Activated naive CD8-positive, alpha-beta T cell treated with anti-CD3 and anti-CD28 coated beads, Interleukin-2, amount 50 U/mL, for 16 hours (primary cell): ENCODE data around the gene NEUROD2.
"Not testable (repeated sequence)": the region's sequence is repeated elsewhere in the genome, so short reads cannot be mapped to it uniquely, and the experiment has no call there.

Source experiments
- DNase-seq: peaks from one replicate; pipeline ENCODE4 v3.0.0-alpha.2; 2020; ENCODE audit warnings: low read depth, low spot score

Gene NEUROD2

GRCh38 chr17:39602533-39603303 lies 5.0 kb downstream of the NEUROD2 start:
- no peak for DNase-seq

- no peak for DNase-seq
These were observed 5.8 kb downstream of the NEUROD2 start for GRCh38 chr17:39601758-39602532.

- DNase-seq: no peak
These were observed 6.6 kb downstream of the NEUROD2 start for GRCh38 chr17:39600997-39601597.

GRCh38 chr17:39600288-39600996 lies 7.3 kb downstream of the NEUROD2 start:
- DNase-seq: no peak

- no peak for DNase-seq
These were observed 8.0 kb downstream of the NEUROD2 start for GRCh38 chr17:39599665-39600231.

GRCh38 chr17:39599004-39599664 lies 8.6 kb downstream of the NEUROD2 start:
- DNase-seq: no peak

- no peak for DNase-seq
These were observed 9.1 kb downstream of the NEUROD2 start for GRCh38 chr17:39598630-39599003.

- DNase-seq: no peak
These were observed 9.7 kb downstream of the NEUROD2 start for GRCh38 chr17:39598047-39598481.

- no peak for DNase-seq
These were observed 10.2 kb downstream of the NEUROD2 start for GRCh38 chr17:39597372-39598046.

- DNase-seq: no peak
These were observed 11.0 kb downstream of the NEUROD2 start for GRCh38 chr17:39596543-39597267.

- DNase-seq: no peak
These were observed 11.7 kb downstream of the NEUROD2 start for GRCh38 chr17:39595928-39596510.

- DNase-seq: no peak
These were observed 12.4 kb downstream of the NEUROD2 start for GRCh38 chr17:39595294-39595693.

GRCh38 chr17:39593371-39593770 lies 14.3 kb downstream of the NEUROD2 start:
- no peak for DNase-seq

- no peak for DNase-seq
These were observed 15.5 kb downstream of the NEUROD2 start for GRCh38 chr17:39591958-39592954.

- not testable (repeated sequence) for DNase-seq
These were observed 17.5 kb downstream of the NEUROD2 start for GRCh38 chr17:39590180-39590579.

- no peak for DNase-seq
These were observed 25.1 kb downstream of the NEUROD2 start for GRCh38 chr17:39582658-39583057.

- DNase-seq: no peak
These were observed 26.0 kb downstream of the NEUROD2 start for GRCh38 chr17:39581759-39582085.

- DNase-seq: no peak
These were observed 26.5 kb downstream of the NEUROD2 start for GRCh38 chr17:39581071-39581758.
